ENCODE measurements around the gene PTK7. TPM values are rescaled to one million over a fixed set of nuclear protein-coding genes. Genes with fewer than 3 reads are reported as not detected.

The PTK7 gene
- total RNA-seq, 2 experiments from 2014 or later: 13.0 to 18.5 TPM

DNA sequence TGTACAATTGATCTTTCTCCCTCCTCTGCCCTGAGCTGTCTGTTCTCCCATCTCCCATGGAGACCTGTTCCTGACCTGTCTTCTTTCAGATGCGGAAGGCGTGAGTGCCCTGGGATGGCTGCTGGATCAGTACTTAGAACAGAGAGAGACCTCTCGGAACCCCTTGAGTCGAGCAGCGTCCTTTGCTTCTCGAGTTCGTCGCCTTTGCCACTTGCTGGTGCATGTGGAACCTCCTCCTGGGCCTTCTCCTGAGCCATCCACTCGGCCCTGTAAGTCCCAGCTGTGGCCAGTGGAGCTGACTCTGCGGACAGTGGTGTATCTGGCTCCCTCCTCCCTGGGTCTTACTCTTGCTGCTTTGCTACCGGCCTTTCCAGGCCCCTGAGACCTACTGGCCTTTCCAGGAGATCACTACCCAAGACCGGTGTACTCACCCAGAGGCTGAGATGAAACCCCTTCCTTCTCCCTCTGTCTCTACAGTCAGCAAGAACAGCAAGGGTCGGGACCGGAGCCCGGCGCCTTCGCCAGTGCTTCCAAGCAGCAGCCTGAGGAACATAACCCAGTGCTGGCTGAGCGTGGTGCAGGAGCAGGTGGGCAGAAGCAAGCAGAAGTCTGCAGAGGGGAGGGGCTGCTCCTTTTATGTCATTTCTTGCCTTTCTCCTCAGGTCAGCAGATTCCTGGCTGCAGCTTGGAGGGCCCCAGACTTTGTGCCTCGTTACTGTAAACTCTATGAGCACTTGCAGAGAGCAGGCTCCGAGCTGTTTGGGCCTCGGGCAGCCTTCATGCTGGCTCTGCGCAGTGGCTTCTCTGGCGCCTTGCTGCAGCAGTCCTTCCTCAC is 128.4 kb downstream of the PTK7 start:
- Histone ChIP-seq H3K9me3 (ENCODE audit: low read length) (no peaks in the 10 kb centered on the region), H3K36me3 (ENCODE audit: insufficient read depth, low read length) (no peaks in the 10 kb centered on the region), H2AFZ (ENCODE audit: low read length) (no peak overlapping the region), H3K9me2 (ENCODE audit: insufficient read depth, low read length) (no peaks in the 10 kb centered on the region), H3K27ac (ENCODE audit: low read depth, low read length, poor library complexity, severe bottlenecking) (no peak overlapping the region), H3K4me1 (ENCODE audit: insufficient read depth, low read length, poor library complexity, severe bottlenecking) (no peaks in the 10 kb centered on the region), H4K20me1 (ENCODE audit: insufficient read depth, low read length) (no peaks in the 10 kb centered on the region), H3K79me2 (ENCODE audit: insufficient read depth, low read depth, low read length) (no peaks in the 10 kb centered on the region), H3K4me2 (ENCODE audit: low read length) (no peak overlapping the region), H3K4me3 (ENCODE audit: low read depth, low read length, poor library complexity, severe bottlenecking) (no peak overlapping the region)
- BruUV-seq (replicated peaks): no TSS peak
- no peak for TF ChIP-seq EZH2phosphoT487 (IDR thresholded peaks at IDR 0.05; ENCODE audit: borderline replicate concordance, low read depth, low read length)
- TF ChIP-seq, protein P1, sequence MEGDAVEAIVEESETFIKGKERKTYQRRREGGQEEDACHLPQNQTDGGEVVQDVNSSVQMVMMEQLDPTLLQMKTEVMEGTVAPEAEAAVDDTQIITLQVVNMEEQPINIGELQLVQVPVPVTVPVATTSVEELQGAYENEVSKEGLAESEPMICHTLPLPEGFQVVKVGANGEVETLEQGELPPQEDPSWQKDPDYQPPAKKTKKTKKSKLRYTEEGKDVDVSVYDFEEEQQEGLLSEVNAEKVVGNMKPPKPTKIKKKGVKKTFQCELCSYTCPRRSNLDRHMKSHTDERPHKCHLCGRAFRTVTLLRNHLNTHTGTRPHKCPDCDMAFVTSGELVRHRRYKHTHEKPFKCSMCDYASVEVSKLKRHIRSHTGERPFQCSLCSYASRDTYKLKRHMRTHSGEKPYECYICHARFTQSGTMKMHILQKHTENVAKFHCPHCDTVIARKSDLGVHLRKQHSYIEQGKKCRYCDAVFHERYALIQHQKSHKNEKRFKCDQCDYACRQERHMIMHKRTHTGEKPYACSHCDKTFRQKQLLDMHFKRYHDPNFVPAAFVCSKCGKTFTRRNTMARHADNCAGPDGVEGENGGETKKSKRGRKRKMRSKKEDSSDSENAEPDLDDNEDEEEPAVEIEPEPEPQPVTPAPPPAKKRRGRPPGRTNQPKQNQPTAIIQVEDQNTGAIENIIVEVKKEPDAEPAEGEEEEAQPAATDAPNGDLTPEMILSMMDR (conservative IDR thresholded peaks at IDR 0.05; ENCODE audit: low read length): no peak
- ChIA-PET POLR2A (interaction anchor here (0.6 kb wide), 2 partner anchors 458 to 1281 kb away, joined by 3 to 4 read pairs; partner anchors contain the start of gene TBCC), CTCF (ENCODE audit: unreplicated experiment) (no interaction called here)
- intact Hi-C loops (cut with micrococcal nuclease; ENCODE audit: unreplicated experiment): no loop called here
- no peak for DNase-seq (ENCODE audit: low spot score)

DNA sequence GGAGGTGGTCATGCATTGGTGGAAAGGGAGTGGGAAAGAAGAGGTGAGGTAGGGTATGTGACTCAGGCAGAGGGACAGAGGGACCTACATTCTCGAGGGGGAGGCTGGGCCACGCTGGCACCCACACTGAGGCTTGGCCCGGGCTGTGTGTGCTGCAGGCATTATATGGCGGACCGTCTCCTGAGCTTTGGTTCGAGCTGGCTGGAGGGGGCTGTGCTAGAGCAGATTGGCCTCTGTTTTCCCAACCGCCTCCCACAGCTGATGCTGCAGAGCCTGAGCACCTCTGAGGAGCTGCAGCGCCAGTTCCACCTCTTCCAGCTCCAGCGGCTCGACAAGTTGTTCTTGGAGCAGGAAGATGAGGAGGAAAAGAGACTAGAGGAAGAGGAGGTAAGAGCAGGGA is 129.7 kb downstream of the PTK7 start:
- Histone ChIP-seq H3K79me2 (ENCODE audit: insufficient read depth, low read depth, low read length) (no peaks in the 10 kb centered on the region), H3K9me2 (ENCODE audit: insufficient read depth, low read length) (no peaks in the 10 kb centered on the region), H3K36me3 (ENCODE audit: insufficient read depth, low read length) (no peaks in the 10 kb centered on the region), H2AFZ (ENCODE audit: low read length) (no peak overlapping the region), H3K4me1 (ENCODE audit: insufficient read depth, low read length, poor library complexity, severe bottlenecking) (no peaks in the 10 kb centered on the region), H3K4me2 (ENCODE audit: low read length) (no peak overlapping the region), H3K27ac (ENCODE audit: low read depth, low read length, poor library complexity, severe bottlenecking) (no peak overlapping the region), H4K20me1 (ENCODE audit: insufficient read depth, low read length) (no peaks in the 10 kb centered on the region), H3K4me3 (ENCODE audit: low read depth, low read length, poor library complexity, severe bottlenecking) (no peak overlapping the region), H3K9me3 (ENCODE audit: low read length) (no peaks in the 10 kb centered on the region)
- no peak for DNase-seq (ENCODE audit: low spot score)
- POLR2A ChIA-PET: no interaction called here
- BruUV-seq (replicated peaks): no TSS peak
- CTCF ChIA-PET (ENCODE audit: unreplicated experiment): no interaction called here
- TF ChIP-seq EZH2phosphoT487 (IDR thresholded peaks at IDR 0.05; ENCODE audit: borderline replicate concordance, low read depth, low read length): no peak
- TF ChIP-seq, protein P1 (conservative IDR thresholded peaks at IDR 0.05; ENCODE audit: low read length): no peak
- intact Hi-C loops (cut with micrococcal nuclease; ENCODE audit: unreplicated experiment): no loop called here

DNA sequence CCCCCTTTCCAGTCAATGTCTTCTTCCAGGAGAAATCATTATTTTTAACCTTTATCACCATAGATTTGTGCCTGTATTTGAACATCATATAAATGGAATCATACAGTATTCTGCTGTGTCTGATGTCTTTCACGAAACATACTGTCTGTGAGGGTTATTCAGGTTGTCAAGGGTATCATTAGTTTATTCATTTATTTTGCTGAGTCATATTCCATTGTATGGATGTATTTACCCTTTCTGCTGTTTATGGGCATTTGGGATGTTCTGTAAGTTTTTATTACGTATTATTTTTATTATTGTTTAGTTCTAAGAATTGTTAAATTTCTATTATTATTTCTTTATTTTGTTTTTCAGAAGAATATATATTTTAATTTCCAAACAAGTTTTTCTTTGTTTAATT is 131.2 kb downstream of the PTK7 start:
- H4K20me1 ChIP-seq (ENCODE audit: insufficient read depth, low read length): no peaks in the 10 kb centered on the region
- intact Hi-C loops (cut with micrococcal nuclease; ENCODE audit: unreplicated experiment): no loop called here
- H3K4me2 ChIP-seq (ENCODE audit: low read length): no peak overlapping the region
- H3K9me3 ChIP-seq (ENCODE audit: low read length): no peaks in the 10 kb centered on the region
- H3K4me3 ChIP-seq (ENCODE audit: low read depth, low read length, poor library complexity, severe bottlenecking): no peak overlapping the region
- H3K36me3 ChIP-seq (ENCODE audit: insufficient read depth, low read length): no peaks in the 10 kb centered on the region
- H3K9me2 ChIP-seq (ENCODE audit: insufficient read depth, low read length): no peaks in the 10 kb centered on the region
- POLR2A ChIA-PET: no interaction called here
- no TSS peak for BruUV-seq (replicated peaks)
- no peaks in the 10 kb centered on the region for H3K4me1 ChIP-seq (ENCODE audit: insufficient read depth, low read length, poor library complexity, severe bottlenecking)
- H3K27ac ChIP-seq (ENCODE audit: low read depth, low read length, poor library complexity, severe bottlenecking): no peak overlapping the region
- DNase-seq (ENCODE audit: low spot score): no peak
- H2AFZ ChIP-seq (ENCODE audit: low read length): no peak overlapping the region
- CTCF ChIA-PET (ENCODE audit: unreplicated experiment): no interaction called here
- no peak for TF ChIP-seq EZH2phosphoT487 (IDR thresholded peaks at IDR 0.05; ENCODE audit: borderline replicate concordance, low read depth, low read length)
- TF ChIP-seq, protein P1 (conservative IDR thresholded peaks at IDR 0.05; ENCODE audit: low read length): no peak
- H3K79me2 ChIP-seq (ENCODE audit: insufficient read depth, low read depth, low read length): no peaks in the 10 kb centered on the region

Measured in OCI-LY7 (cell line).